Measurements from ENCODE around the gene CELF6. TPM values are rescaled to one million over a fixed set of nuclear protein-coding genes. Genes with fewer than 3 reads are reported as not detected.
A peak's percentile ranks its signal among the peaks of the same experiment; 100 is the strongest.

Gene CELF6
- total and polyA plus RNA-seq, 2 donors (not counting 3 experiments of a cell fraction or from before 2014, with no cell fraction given) = 0.17 TPM; not detected in 1

DNA sequence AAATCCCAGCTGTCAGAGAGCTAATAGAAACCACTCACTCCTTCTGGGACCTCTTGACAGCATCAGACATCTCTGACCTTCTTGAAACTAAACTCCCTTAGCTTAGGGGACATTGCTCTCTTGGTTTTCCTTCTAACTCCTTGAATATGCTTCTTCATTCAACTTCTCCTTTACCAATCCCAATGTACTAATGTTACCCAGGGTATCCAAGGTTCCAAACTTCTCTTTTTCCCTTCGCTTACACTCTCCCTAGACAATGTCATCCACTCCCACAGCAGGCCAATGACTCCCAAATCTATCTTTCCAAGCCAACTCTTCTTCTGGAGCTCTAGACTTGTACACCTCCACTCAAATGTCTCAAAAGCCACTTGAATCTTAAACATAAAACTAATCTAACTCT lies 41.2 kb upstream of the CELF6 start:
- Histone ChIP-seq H3K79me2 (ENCODE audit: control insufficient read depth, insufficient read depth, low read length) (peaks cover 2% of the 10 kb centered on the region), H3K27ac (ENCODE audit: insufficient read depth, low read depth, low read length) (no peak overlapping the region), H3K4me1 (ENCODE audit: control insufficient read depth, extremely low read depth, insufficient read depth, low read length) (peaks cover 8% of the 10 kb centered on the region), H3K9me1 (replicated peaks; ENCODE audit: control insufficient read depth, extremely low read depth, insufficient read depth, low read length) (peaks cover 5% of the 10 kb centered on the region), H3K27me3 (ENCODE audit: control insufficient read depth in 2 of 2, insufficient read depth in 2 of 2, low read length in 2 of 2) (no peaks in the 10 kb centered on the region), H3K9me3 (replicated peaks; ENCODE audit: control insufficient read depth, insufficient read depth, low read length) (no peaks in the 10 kb centered on the region), H3K4me3 (replicated peaks in 1 of 3; ENCODE audit: insufficient read depth in 1 of 3, low read depth in 1 of 3, low read length in 3 of 3) (no peak overlapping the region), H3K9ac (replicated peaks; ENCODE audit: extremely low read depth, insufficient read depth, low read length) (no peak overlapping the region), H3K36me3 (ENCODE audit: control insufficient read depth in 2 of 2, extremely low read depth in 1 of 2, insufficient read depth in 2 of 2, low read length in 2 of 2) (peaks cover under 1 to 4% of the 10 kb centered on the region in 2 experiments), H4K20me1 (replicated peaks; ENCODE audit: control insufficient read depth, extremely low read depth, insufficient read depth, low read length) (no peaks in the 10 kb centered on the region), H2AFZ (ENCODE audit: low read depth, low read length) (no peak overlapping the region), H3K4me2 (ENCODE audit: insufficient read depth, low read length) (no peak overlapping the region)
- TF ChIP-seq, protein P1, sequence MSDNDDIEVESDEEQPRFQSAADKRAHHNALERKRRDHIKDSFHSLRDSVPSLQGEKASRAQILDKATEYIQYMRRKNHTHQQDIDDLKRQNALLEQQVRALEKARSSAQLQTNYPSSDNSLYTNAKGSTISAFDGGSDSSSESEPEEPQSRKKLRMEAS (IDR thresholded peaks at IDR 0.05; ENCODE audit: insufficient read depth, insufficient read length) = no peak
- TF ChIP-seq GATA2 (IDR thresholded peaks at IDR 0.05; ENCODE audit: insufficient read depth, insufficient read length, low read depth, low read length) (no peak), POLR2A (IDR thresholded peaks at IDR 0.05; ENCODE audit: low read depth, low read length) (no peak), EZH2 (IDR thresholded peaks at IDR 0.05; ENCODE audit: borderline replicate concordance, low read depth, low read length, severe bottlenecking) (no peak), JUN (IDR thresholded peaks at IDR 0.05; ENCODE audit: borderline replicate concordance, insufficient read depth, insufficient read length, low read depth) (no peak), MYC (IDR thresholded peaks at IDR 0.05; ENCODE audit: low read depth, low read length) (no peak), POLR2AphosphoS5 (IDR thresholded peaks at IDR 0.05; ENCODE audit: insufficient read depth, low read depth, low read length) (no peak), FOS (IDR thresholded peaks at IDR 0.05; ENCODE audit: borderline replicate concordance, insufficient read depth, low read length) (no peak)
- dilution Hi-C loops (cut with MboI; ENCODE audit: extremely low pct_ligation_motif_present, low sequenced_read_pairs) = no loop called here
- intact Hi-C loops (cut with micrococcal nuclease) = no loop called here
- BruUV-seq (replicated peaks) = no TSS peak
- no peak for DNase-seq (ENCODE audit: low read depth, low spot score)
- ChIA-PET CTCF (interaction anchor here (1.0 kb wide), 1 partner anchor 48 kb away, joined by 4 read pairs; no protein-coding TSS in a partner anchor), POLR2A (no interaction called here)
- FAIRE-seq = no peak

DNA sequence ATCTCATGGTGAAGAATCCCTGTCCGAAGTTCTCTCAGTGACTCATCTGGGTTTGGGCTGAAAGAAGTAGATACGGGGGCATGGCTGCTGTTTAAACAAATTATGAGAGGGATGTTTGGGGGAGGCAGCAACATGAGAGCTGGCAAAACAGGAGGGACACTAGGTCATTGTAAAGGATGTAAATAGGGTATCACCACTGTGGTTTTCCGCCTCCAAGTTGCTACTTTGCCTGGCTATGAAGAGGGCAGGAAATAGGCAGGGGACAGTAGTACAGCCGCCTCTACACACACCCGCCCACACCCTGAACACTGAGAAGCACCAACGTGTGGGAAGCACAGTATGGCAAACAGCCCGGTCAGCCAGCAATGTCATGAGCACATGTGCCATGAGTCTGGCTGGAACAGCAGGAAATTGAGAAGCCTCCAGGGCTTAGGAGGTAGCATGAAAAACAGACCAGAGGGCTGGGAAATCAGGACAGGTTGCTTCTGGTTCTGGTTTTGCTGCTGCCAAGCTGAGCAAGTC lies 38.8 kb upstream of the CELF6 start:
- peaks cover 5 to 12% of the 10 kb centered on the region in 2 experiments for H3K36me3 ChIP-seq (ENCODE audit: control insufficient read depth in 2 of 2, extremely low read depth in 1 of 2, insufficient read depth in 2 of 2, low read length in 2 of 2)
- DNase-seq (ENCODE audit: low read depth, low spot score) = peak; percentile 59
- FAIRE-seq = peak; percentile 70
- intact Hi-C loops (cut with micrococcal nuclease) = no loop called here
- no peaks in the 10 kb centered on the region for H3K9me3 ChIP-seq (replicated peaks; ENCODE audit: control insufficient read depth, insufficient read depth, low read length)
- BruUV-seq (replicated peaks) = no TSS peak
- dilution Hi-C loops (cut with MboI; ENCODE audit: extremely low pct_ligation_motif_present, low sequenced_read_pairs) = no loop called here
- no peak overlapping the region for H3K27ac ChIP-seq (ENCODE audit: insufficient read depth, low read depth, low read length)
- H2AFZ ChIP-seq (ENCODE audit: low read depth, low read length) = no peak overlapping the region
- peaks cover 2% of the 10 kb centered on the region for H3K79me2 ChIP-seq (ENCODE audit: control insufficient read depth, insufficient read depth, low read length)
- H3K27me3 ChIP-seq (ENCODE audit: control insufficient read depth in 2 of 2, insufficient read depth in 2 of 2, low read length in 2 of 2) = no peaks in the 10 kb centered on the region
- TF ChIP-seq, protein P1 (IDR thresholded peaks at IDR 0.05; ENCODE audit: insufficient read depth, insufficient read length) = peak; percentile 8
- TF ChIP-seq JUN (IDR thresholded peaks at IDR 0.05; ENCODE audit: borderline replicate concordance, insufficient read depth, insufficient read length, low read depth) = no peak
- no peak overlapping the region for H3K4me2 ChIP-seq (ENCODE audit: insufficient read depth, low read length)
- no peaks in the 10 kb centered on the region for H4K20me1 ChIP-seq (replicated peaks; ENCODE audit: control insufficient read depth, extremely low read depth, insufficient read depth, low read length)
- CTCF ChIA-PET = interaction anchor here (1.3 kb wide), 1 partner anchor 159 kb away, joined by 3 read pairs; no protein-coding TSS in a partner anchor
- no peak overlapping the region for H3K9ac ChIP-seq (replicated peaks; ENCODE audit: extremely low read depth, insufficient read depth, low read length)
- peaks cover 8% of the 10 kb centered on the region for H3K4me1 ChIP-seq (ENCODE audit: control insufficient read depth, extremely low read depth, insufficient read depth, low read length)
- POLR2A ChIA-PET = no interaction called here
- H3K9me1 ChIP-seq (replicated peaks; ENCODE audit: control insufficient read depth, extremely low read depth, insufficient read depth, low read length) = peaks cover 5% of the 10 kb centered on the region
- no peak overlapping the region for H3K4me3 ChIP-seq (replicated peaks in 1 of 3; ENCODE audit: insufficient read depth in 1 of 3, low read depth in 1 of 3, low read length in 3 of 3)
